ENCODE results near the gene ADAMTS2. TPM values are rescaled to one million over a fixed set of nuclear protein-coding genes. Genes with fewer than 3 reads are reported as not detected.

ADAMTS2 gene
- total and polyA plus RNA-seq, 2 of the 4 experiments (the other 2 are of a cell fraction) = 19.0 to 58.8 TPM

DNA sequence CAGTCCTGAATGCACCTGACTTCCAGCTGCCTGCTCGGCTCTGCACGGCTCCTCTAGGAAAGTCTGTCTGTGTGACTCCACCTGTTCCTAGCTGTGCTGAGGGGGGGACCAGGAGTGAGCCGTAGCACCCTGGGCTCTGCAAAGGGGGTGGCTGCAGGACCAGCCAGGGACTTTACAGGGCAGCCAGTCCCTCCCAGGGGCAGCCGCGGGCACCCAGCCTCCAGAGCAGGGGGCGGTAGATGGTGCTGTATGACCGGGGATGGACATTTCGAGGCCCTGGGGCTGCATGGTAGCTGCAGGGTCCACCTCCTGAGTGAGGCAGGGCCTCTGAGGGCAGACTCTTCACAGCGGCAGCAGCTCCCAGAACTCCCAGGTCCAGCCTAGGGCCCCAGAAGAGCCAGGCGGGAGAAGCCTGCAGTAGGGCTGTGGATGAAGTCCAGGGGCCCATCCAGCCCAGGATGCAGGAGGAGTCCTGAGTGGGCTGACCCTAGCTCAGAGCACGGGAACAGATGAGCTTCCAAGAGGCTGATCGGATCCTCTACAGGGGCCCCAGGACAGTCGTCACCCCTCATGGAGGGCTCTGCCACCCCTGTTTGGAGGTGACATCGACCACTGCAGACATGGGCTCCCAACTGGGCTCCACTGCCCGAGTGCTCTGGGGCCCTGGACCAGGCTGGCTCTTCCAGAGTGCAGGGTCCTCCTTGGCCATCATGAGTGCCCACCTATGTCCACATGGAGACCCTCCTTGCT, 179.7 kb downstream of the ADAMTS2 start:
- Histone ChIP-seq H3K27me3 (ENCODE audit: control insufficient read depth, insufficient read depth, low read length) (no peaks in the 10 kb centered on the region), H2BK5ac (ENCODE audit: low read depth, low read length, poor library complexity, severe bottlenecking) (no peak overlapping the region), H3K14ac (replicated peaks; ENCODE audit: low read depth, low read length) (no peak overlapping the region), H3K9me1 (ENCODE audit: insufficient read depth, low read length) (no peaks in the 10 kb centered on the region), H3K36me3 (ENCODE audit: control insufficient read depth, insufficient read depth, low read length) (peaks cover 9% of the 10 kb centered on the region; the same call in 1 of the 2 replicates), H3K23ac (ENCODE audit: low read depth, low read length) (no peak overlapping the region), H2BK120ac (ENCODE audit: low read depth, low read length) (no peak overlapping the region), H3K79me1 (ENCODE audit: low read depth in 1 of 2, low read length in 2 of 2) (peaks cover 0 to 5% of the 10 kb centered on the region in 2 experiments; a peak in 1 of 4 replicates), H2AFZ (replicated peaks; ENCODE audit: low read length, poor library complexity) (no peak overlapping the region), H4K8ac (ENCODE audit: low read depth in 2 of 2, low read length in 2 of 2) (no peak overlapping the region), H2AK5ac (ENCODE audit: low read depth, low read length) (no peak overlapping the region), H2AK9ac (replicated peaks; ENCODE audit: low read depth, low read length, poor library complexity) (no peak overlapping the region), H2BK15ac (ENCODE audit: low read depth, low read length) (no peak overlapping the region), H3K4me1 (ENCODE audit: control insufficient read depth, insufficient read depth, low read length) (no peaks in the 10 kb centered on the region), H3K4me2 (ENCODE audit: low read depth, low read length) (no peak overlapping the region), H3K4ac (ENCODE audit: low read depth, low read length) (no peak overlapping the region), H3K9me3 (ENCODE audit: control insufficient read depth, insufficient read depth, low read length) (peaks cover 4% of the 10 kb centered on the region; the same call in 1 of the 2 replicates), H4K20me1 (ENCODE audit: insufficient read depth, low read length) (no peaks in the 10 kb centered on the region), H3K18ac (ENCODE audit: low read depth, low read length) (no peak overlapping the region), H4K5ac (ENCODE audit: low read depth, low read length) (no peak overlapping the region), H3K27ac (ENCODE audit: insufficient read depth, low read length) (no peak overlapping the region), H3K4me3 (ENCODE audit: insufficient read depth, low read depth, low read length) (no peak overlapping the region), H3K9ac (ENCODE audit: low read depth, low read length) (no peak overlapping the region), H3K56ac (ENCODE audit: extremely low read depth, insufficient read depth, low read length) (no peak overlapping the region), H2BK20ac (ENCODE audit: low read depth, low read length) (no peak overlapping the region), H4K91ac (ENCODE audit: insufficient read depth, low read depth, low read length) (no peak overlapping the region)
- TF ChIP-seq RFX5 (IDR thresholded peaks at IDR 0.05; ENCODE audit: low read depth, low read length) (no peak), RCOR1 (IDR thresholded peaks at IDR 0.05; ENCODE audit: insufficient replicate concordance, low read length) (no peak), CHD1 (IDR thresholded peaks at IDR 0.05; ENCODE audit: low read depth, low read length) (no peak), BHLHE40 (IDR thresholded peaks at IDR 0.05; ENCODE audit: low read depth, low read length) (no peak), MAFK (IDR thresholded peaks at IDR 0.05; ENCODE audit: low read depth, low read length) (no peak), RAD21 (IDR thresholded peaks at IDR 0.05; ENCODE audit: low read length) (no peak), SMC3 (IDR thresholded peaks at IDR 0.05; ENCODE audit: low read depth, low read length) (no peak), FOS (IDR thresholded peaks at IDR 0.05; ENCODE audit: low read depth, low read length) (no peak), MXI1 (IDR thresholded peaks at IDR 0.05; ENCODE audit: borderline replicate concordance, low read depth, low read length) (no peak)
- TF ChIP-seq, protein P1, sequence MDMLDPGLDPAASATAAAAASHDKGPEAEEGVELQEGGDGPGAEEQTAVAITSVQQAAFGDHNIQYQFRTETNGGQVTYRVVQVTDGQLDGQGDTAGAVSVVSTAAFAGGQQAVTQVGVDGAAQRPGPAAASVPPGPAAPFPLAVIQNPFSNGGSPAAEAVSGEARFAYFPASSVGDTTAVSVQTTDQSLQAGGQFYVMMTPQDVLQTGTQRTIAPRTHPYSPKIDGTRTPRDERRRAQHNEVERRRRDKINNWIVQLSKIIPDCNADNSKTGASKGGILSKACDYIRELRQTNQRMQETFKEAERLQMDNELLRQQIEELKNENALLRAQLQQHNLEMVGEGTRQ (IDR thresholded peaks at IDR 0.05; ENCODE audit: low read depth, low read length) = no peak
- intact Hi-C loops (cut with micrococcal nuclease) (loop anchor here (5.0 kb wide), 1 partner anchor 102 kb away; no protein-coding TSS in a partner anchor), dilution Hi-C loops (cut with HindIII; ENCODE audit: low sequenced_read_pairs, unreplicated experiment) (no loop called here), in situ Hi-C loops (cut with MboI; ENCODE audit: low sequenced_read_pairs) (loop anchor here (5.0 to 10.0 kb wide), 3 partner anchors 182 to 332 kb away; partner anchors contain the start of gene ADAMTS2)
- ATAC-seq (ENCODE audit: low read depth) (no peak), DNase-seq (no peak)
- no TSS peak for BruUV-seq (replicated peaks)
- WGBS, 2 experiments (ENCODE audit: extremely low coverage in 2 of 2, insufficient read length in 1 of 2) = 93% methylated on average over 10 of the region's 15 CpGs; no CpG with 5 or more reads in 1 of the 2 experiments
- ChIA-PET CTCF (interaction anchor here (0.6 to 1.2 kb wide), 3 partner anchors 77 to 328 kb away, joined by 3 to 14 read pairs (median 5); no protein-coding TSS in a partner anchor), POLR2A (ENCODE audit: unreplicated experiment) (no interaction called here)
